ENCODE measurements around the gene CCDC178.

CCDC178 gene

DNA sequence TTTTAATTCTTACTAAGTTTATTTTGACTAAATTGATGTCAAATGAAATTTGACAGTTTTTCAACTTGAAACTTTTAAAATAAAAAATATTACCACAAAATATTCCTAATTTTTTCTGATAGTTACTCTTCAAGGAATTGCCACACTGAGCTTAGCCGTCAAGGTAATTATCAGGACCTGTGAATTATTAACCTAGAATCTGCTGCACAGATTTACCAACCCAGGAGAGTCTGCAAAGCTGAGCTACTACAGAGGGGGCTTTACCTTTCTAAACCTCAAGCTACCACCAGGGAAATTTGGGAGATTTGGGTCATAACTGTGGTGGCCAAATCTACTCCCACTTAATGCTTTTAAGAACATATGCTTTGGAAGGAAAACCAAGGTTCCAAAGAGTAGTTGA, 324.6 kb downstream of the CCDC178 start:
- DNase-seq = no peak

DNA sequence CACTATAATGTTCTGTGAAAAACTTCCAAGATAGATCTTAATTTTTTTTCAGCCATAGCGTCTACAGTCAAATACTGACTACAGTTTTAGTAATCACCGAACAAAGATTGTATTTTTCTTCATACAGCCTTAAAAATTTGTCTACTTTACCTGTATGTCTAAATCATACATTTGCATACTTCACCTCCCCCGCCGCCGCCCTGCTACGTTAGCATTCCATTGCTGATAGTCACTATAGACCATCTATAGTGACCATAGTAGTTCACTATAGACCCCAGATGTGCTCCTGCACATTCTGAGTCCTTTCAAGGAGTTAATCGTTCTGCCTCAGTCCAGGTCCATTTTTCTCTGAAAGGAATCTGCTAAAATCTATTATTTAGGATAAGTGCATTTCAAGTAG, 325.0 kb downstream of the CCDC178 start:
- DNase-seq = no peak

DNA sequence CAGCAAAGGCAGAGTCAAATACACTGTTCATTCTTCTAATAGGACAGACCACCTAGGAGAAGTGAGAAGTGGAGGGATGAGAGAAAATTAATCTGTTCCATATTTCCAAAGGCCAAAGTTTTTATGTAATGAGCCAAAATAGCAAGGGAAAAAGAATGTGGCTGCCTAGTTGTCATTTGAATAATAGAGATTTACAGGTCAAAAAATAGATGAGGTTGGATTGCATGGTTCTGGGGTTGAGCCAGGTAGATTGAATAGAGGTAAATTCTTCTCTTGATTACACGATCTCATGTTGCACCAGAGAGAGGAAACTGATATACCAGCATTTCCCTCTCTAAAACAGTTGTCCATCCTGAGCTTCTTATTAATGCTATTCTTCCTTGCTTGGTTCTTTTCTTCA, 325.8 kb downstream of the CCDC178 start:
- DNase-seq = no peak

DNA sequence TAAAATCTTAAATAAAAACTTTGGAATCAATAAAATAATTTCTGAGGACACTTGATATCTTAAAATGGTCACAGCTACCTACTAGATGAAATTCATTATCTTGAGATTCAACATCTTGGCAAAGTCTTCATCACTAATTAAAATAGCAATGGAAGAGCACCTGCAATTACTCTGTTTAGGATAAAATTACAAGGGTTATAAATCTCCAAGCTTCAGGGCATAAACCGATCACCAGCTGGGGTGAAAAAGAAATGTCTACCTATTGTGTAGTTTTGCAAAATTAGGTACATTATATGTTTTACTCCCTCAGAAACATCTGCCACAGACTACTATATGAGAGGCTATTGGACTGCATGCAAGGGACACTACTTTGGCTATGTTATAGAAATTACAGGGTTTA, 327.1 kb downstream of the CCDC178 start:
- DNase-seq = no peak

GRCh38 chr18:33107511-33107910, 333.0 kb downstream of the CCDC178 start:
- no peak for DNase-seq

DNA sequence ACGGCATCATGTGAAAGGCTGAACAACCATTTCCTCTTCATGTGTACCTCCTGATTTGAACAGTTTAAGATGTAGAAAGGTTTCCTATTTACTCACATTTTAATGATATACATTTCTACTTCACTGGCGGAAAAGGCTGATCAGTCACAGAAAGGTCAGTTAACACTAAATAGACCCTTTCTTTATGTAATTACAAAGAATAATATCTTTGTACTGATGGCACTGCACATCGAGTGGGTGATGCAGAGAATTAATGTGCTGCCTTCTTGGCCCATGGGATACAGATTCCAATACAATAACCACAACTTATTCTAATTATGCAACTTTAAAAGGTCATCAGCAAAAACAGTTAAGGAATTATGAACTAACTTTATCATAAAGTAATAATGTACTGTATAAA, 339.2 kb downstream of the CCDC178 start:
- no peak for DNase-seq

DNA sequence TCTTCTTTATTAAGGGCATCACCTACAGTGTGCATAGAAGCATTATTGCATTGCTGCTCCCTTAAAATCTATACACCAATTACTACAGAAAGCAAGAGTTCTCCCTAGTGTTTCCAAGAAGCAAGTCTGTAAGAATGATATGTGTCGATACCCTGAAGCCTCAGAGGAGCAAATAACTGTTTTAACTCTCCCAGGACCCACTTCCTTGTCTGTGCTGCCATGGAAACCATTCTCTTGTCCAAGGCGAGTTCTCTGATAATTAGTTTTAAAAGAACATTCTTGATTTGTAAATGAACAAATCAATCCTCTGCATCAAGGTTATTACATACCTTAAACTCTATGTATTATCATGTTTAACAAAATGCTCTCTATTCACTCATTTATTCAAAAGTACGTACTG, 340.9 kb downstream of the CCDC178 start:
- DNase-seq = no peak

GRCh38 chr18:33097126-33097525, 343.4 kb downstream of the CCDC178 start:
- DNase-seq = no peak

GRCh38 chr18:33090461-33090860, 350.1 kb downstream of the CCDC178 start:
- DNase-seq = no peak

- DNase-seq = no peak
Measured at GRCh38 chr18:33076601-33077000, 363.9 kb downstream of the CCDC178 start.

DNA sequence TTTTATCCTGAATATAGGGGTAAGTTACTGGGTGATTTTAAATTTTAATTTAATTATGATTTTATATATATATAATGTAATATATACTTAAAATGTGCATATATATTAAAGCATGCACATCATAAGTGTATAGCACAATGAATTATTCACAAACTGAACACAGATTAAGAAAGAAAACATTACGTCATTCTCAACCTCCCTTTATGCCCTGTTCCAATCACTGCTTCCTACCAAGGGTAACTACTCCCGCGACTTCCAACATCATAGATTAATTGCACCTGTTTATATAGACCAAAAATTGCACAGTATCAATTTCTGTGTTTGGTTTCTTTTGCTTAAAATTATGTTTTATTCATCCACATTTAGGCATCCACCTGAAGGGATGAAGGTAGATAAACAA, 366.4 kb downstream of the CCDC178 start:
- no peak for DNase-seq

GRCh38 chr18:33062834-33063364, 377.6 kb downstream of the CCDC178 start:
- no peak for DNase-seq

DNA sequence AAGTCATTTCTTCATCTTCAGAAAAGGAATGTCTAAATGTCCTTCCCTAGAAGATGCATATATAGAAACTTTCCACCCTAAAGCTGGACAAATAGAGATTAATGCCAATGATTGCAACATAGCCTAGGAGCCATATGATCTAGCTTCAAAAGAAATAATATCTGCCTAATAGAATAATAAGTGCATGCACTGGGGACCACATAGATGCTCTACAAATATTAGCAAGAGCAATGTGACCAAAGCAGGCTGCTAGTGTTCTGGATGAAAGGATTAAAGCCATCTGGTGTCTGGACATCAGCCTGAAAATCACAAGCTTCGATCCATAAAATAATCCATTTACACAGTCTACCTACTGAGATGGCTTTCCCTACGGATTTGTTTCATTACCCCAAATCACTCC, 387.6 kb downstream of the CCDC178 start:
- no peak for DNase-seq

GRCh38 chr18:33051407-33051806, 389.1 kb downstream of the CCDC178 start:
- DNase-seq = no peak

GRCh38 chr18:33040213-33040612, 400.3 kb downstream of the CCDC178 start:
- no peak for DNase-seq

- no peak for DNase-seq
Measured at GRCh38 chr18:33034945-33035344, 405.6 kb downstream of the CCDC178 start.

- no peak for DNase-seq
Measured at GRCh38 chr18:33034212-33034611, 406.3 kb downstream of the CCDC178 start.

DNA sequence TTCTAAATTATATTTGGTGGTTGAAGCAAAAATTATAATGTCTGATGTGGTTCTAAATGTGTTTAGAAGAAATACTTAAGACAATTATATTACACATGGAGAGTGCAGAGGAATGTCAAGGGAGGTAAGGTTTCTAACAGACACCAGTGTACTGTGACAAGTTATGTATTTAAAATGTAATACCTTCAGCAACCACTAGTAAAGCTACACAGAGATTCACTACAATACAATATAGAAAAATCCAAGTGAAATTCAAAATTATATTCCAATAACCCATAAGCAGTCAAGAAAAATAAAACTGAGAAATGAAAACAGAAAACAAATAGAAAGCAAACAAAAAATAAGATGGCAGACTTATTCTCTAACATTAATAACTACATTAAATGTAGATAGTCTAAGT, 418.2 kb downstream of the CCDC178 start:
- no peak for DNase-seq

DNA sequence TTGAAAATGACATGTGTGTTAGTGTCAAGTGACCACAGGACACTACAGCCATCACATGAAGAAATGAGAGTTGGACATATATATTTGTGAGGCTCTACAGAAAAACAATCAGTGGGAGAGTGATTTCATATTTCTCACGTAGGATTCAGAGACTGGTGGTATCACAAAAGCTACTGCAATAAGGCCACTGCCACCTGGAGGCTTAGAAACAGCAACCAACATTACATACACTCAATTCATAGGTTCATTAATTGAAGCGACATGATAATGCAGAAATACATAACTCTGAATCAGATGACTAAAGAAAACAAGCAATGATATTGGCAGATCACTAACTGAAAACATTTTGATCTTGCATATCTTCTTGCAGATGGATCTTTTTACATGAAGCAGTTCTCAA, 419.6 kb downstream of the CCDC178 start:
- no peak for DNase-seq

DNA sequence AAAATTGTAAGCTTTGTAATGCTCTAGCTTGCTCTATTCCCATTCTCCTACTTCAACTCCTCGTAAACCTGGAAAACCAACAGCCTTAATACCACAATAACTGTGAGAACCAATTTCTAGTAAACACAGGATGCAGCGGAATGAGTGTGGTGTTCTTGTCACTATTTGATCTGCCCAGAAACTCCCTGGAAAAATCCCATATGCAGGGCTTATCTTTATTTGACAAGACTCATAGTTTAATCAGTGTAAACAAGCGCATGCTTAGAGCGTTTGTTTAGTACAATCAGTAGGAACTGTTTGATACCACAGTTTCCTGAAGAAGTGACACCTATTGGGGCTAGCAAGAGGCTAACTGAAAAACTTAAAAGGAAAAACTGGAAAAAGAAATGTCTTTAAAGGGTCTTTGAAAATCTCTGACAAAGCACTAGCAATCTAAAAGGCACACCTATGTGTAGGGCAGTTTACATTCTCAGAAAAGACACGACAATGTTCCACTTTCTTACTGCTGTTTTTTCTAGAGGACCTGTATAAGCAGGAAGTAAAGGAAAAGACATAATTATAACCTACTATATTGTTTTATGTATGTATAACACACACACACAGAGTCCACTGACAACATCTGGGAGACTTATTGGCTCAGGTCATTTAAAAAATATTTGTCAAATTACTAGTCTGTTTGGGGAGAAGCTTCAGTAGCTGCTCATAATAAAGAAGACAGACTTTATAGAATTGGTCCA, 426.3 kb downstream of the CCDC178 start:
- no peak for DNase-seq

DNA sequence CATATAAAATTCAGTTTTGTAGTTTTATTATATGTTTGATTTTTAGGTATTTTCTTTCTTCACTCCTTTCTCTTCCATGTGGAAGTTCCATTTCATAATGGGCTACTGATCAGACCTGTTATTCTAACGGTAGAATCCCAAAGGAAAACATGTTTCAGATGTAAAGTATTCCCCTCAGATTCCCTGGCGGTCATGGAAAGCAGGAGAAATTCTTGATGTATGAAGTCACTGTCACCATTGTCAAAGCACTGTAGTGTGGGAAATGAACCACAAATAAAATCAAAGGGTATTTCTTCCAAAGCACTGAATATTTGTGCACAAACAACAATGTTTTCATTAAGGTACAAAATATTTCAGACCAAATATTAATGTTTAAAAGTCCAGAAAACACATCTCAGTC, 430.4 kb downstream of the CCDC178 start:
- no peak for DNase-seq

DNA sequence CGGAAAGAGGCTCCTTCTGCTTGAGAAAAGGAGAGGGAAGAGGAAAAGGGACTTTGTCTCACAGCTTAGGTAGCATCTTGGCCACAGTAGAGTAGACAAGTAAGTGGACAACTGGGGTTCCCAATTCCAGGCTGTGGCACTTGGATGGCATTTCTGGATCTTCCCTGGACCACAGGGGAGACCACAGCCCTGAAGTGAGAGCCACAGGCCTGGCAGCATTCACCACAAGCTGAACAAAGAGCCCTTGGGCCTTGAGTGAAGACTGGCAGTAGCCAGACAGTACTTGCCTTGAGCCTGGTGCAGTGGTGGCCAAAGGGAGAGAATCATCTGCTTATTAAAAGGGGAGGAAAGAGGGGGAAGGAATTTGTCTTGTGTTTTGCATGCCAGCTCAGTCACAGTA, 441.6 kb downstream of the CCDC178 start:
- no peak for DNase-seq

- no peak for DNase-seq
Measured at GRCh38 chr18:32998285-32998684, 442.2 kb downstream of the CCDC178 start.

GRCh38 chr18:32983721-32984120, 456.8 kb downstream of the CCDC178 start:
- no peak for DNase-seq

DNA sequence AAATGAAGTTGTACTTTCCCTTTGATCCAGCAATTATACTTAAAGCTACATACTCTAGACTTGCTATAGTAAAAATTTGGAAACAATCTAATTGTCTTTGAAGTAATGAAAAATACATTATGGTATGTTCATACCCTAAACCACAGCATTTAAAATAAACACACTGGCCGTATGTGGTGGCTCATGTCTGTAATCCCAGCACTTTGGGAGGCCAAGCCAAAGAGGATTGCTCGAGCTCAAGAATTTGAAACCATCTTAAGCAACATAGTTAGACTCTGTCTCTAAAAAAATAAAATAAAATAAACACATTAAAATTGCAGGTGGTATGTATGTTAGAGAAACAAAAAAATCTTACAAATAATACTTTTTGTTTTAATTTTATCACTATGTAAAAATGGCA, 459.6 kb downstream of the CCDC178 start:
- DNase-seq = no peak
